Articular chondrocyte of knee joint (primary cell): ENCODE data around the gene MAPK9. TPM values are rescaled to one million over a fixed set of nuclear protein-coding genes. Genes with fewer than 3 reads are reported as not detected.

Experiments used
- total RNA-seq: library from RNA; depleted of rRNA; stranded (reverse); fragments of >200 nt; gene quantifications from 2 replicates; pipeline ENCODE4 v1.2.3, GENCODE V29; 2012

Gene MAPK9
- 34.9 and 36.9 TPM in 2 replicates for total RNA-seq

DNA sequence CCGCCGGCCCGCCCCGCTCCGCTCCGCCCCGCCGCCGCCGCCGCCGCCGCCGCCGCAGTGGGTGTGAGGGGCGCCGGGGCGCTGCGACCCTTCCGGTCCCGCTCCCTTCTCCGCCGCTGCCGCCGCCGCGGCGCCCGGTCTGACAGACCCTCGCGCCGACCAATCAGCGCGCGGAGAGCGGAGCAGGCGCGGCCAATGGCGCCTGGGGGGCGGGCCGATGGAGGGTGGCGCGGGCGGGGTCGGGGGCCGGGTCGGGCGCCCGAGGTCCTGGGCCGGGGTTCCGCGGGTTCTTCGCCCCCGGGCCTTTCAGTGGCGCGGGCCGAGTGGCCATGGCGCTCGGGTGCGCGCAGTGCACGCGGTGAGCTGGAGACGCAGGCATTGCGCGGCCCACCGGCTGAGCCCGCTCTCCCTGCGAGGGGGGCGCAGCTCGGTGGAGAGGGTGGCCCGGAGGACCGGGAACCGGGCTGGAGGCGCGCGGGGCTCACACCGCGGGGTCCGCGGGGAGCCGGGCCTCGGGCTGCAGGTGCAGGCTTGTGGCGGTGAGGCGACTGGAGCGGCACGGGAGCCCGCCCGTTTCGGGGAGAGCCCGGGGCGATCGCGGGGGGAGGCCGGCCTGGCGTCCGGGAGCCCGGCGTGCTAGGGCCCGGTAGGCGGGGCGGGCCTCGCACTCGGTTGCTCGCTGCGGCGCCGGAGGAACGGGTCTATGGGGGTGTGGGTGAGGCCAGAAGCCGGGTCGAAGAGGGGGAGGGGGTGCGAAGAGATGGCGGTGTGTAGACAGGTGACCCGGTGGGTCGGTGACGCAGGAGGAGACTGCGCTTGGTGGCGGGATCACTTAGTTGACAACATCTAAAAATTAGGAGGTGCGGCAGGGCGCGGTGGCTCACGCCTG lies at the start of gene MAPK9:
Gene MAPK9, minus strand, starts transcription at position 141 of the 889 bp plus-strand sequence. CDS start 11,522 bp downstream, outside the sequence.

GRCh38 chr5:180209137-180209581 lies 82.7 kb downstream of the MAPK9 start, which contains the start of gene RASGEF1C:
Gene RASGEF1C (minus strand): TSS chr5:180209211. CDS start chr5:180138052, 71,159 bp downstream.

Other genes starting within 250 kb of the MAPK9 start
- gene RNF130, start 220.3 kb downstream of the MAPK9 start, total RNA-seq, result 41.1 and 46.4 TPM in 2 replicates
- gene RASGEF1C, start 82.9 kb downstream of the MAPK9 start, total RNA-seq, result not detected in 2 replicates
- gene GFPT2, start 61.3 kb upstream of the MAPK9 start, total RNA-seq, result 59.0 and 66.6 TPM in 2 replicates
- gene CNOT6, start 202.3 kb upstream of the MAPK9 start, total RNA-seq, result 9.6 and 10.5 TPM in 2 replicates